NCI-H345 treated with DMSO at 0.1 percent for 48 hours (cell line): ENCODE measurements around the gene AMZ1.

Source experiments
- DNase-seq: peaks from one replicate; lab custom pipeline; 2025; ENCODE audit not compliant: unreplicated experiment; lab: John Stamatoyannopoulos, UW

AMZ1 gene

GRCh38 chr7:2651336-2651735, 36.7 kb upstream of the AMZ1 start:
- no peak for DNase-seq

- DNase-seq = no peak
Measured at GRCh38 chr7:2651847-2652735, 35.9 kb upstream of the AMZ1 start.

- no peak for DNase-seq
Measured at GRCh38 chr7:2652736-2653060, 35.3 kb upstream of the AMZ1 start.

GRCh38 chr7:2654059-2654458, 33.9 kb upstream of the AMZ1 start:
- DNase-seq = peak; percentile 35

- DNase-seq = no peak
Measured at GRCh38 chr7:2655870-2656614, 32.0 kb upstream of the AMZ1 start.

DNA sequence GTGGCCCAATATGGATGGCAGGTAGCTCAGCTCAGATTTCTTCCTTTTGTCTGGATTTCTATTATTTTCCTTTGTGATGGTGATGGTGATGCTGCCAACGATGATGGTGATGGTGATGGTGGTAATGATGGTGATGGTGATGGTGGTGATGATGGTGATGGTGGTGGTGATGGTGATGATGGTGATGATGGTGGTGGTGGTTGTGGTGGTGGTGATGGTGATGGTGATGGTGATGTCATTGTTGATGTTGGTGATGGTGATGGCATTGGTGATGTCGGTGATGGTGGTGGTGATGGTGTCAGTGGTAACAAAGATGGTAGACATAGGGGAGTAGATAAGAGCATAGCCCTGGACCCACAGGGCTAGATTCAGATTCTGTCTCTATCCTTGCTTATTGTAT, 30.8 kb upstream of the AMZ1 start:
- DNase-seq = no peak

DNA sequence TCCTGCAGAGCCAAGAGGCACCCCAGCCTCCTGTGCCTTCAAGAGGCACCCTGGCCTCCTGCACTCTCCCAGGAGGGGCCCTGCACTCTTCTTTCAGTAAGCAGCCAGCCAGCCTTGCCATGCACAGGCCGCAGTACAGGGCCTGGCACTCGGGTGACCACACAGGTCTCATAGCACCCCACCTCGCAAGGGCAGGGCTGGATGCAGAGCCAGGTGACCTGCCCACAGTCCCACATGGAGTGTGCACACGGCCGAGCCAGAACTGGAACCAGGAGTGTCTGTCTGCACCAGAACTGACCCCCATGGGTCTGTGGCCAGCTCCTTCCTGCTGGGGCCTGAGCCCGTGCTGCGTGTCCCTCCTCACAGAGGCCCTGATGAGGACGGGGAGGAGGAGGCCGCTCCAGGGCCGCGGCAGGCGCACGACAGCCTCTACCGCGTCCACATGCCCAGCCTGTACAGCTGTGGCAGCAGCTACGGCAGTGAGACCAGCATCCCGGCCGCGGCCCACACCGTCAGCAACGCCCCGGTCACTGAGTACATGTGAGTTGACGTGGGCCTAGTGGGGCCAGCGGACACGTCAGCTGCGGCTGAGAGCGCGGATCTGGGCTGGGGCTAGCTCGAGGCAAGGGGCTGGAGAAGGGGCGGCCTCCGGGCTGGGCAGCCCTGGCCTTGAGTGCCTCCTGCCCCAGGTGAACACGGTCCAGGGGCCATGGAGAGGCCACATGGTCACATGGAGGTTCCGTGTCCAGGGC, 29.9 kb upstream of the AMZ1 start:
- DNase-seq = no peak

GRCh38 chr7:2658941-2659340, 29.1 kb upstream of the AMZ1 start:
- no peak for DNase-seq

DNA sequence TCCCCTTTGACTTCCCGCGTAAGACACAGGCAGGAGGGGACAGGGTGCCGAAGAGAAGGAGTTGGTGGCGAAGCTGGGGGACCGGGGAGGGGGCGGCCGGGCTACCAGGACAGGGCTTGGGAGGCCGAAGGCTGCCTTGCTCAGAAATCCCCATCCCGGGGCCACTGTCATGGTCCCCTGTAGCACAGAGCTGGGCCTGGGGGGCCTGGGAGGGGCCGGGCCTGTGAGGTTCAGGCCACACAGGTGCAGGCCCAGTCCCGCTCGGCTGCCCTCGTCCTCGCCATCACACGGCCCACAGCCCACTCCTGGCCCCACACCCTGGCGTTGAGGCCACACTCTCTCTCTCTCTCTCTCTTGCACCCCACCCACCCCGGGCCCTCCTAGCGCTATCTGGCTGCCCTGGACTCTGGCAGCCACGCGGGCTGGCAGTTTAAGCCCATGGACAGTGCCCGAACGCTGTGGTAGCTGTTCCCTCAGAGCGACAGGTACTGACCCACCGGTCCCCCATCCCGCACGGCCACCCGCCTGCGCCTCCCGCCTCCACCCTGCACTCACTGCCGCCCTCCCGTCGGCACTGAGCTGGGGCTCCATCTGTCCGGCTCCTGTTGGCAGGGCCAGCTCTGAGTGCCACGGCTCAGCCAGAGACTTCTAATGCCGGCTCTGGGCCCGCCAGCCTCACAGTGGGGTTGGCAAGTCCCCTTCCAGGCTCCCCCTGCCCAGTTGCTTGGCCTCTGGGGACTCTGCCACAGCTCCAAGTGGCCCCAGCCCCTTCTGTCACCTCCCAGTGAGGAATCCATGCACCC, 28.2 kb upstream of the AMZ1 start:
- DNase-seq = no peak

GRCh38 chr7:2660359-2661095, 27.5 kb upstream of the AMZ1 start:
- DNase-seq = no peak

DNA sequence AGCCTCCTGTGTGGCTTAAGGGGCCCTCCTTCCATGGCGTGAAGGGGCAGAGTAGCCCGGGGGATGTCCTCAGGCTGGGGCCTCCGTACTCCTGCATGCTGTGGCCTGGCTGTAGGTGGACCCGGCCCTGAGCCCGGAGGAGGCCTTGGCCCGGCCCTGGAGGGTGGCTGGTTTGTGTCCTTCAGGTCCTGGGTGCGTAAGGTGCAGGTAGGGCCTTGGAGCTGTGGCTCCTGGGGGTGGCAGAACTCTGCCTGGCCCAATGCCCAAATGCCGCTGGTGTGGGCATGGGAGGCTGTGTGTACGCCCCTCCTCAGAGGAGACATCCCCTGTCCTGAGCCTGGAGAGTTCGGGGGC, 26.9 kb upstream of the AMZ1 start:
- DNase-seq = no peak

GRCh38 chr7:2661602-2662272, 26.3 kb upstream of the AMZ1 start:
- DNase-seq = no peak

DNA sequence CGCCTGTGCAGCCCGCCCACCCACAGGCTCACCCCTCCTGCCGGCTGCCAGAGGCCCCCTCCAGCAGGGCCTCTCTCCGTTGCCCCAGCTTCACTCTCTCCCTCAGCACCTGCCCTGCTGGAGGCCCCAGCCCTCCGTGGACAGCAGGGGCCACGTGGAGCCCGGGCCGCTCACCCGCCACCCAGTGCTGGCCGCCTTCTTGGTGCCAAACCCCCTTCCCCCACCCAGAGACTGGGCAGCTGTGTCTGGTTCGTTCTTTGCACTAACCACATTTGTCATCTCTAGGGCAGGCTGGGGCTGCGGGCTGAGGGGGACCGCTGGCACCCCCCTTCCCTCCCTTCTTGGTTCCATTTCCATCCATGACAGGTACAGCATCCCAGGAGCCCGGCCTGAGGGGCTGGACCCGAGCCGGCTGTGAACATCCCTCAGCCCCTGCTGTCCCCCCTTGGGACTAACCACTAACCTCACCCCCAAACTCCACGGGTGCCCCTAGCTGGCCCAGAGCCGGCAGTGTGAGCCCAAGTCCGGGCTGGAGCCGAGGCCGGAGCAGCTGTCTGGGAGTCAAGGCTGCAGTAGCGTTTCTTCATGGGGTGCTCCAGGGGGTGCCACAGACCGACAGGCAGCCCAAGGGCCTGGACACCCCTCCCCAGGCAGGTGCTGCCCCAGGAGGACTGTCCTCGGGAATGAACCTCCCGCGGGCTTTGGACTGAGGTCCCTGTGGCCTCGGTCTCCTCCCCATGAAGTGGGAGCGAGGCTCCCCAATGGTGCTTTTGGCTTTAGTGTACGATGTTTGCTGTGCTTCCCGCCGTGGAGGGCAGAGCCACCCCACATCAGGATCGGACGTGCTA, 25.5 kb upstream of the AMZ1 start:
- no peak for DNase-seq

GRCh38 chr7:2663121-2663886, 24.7 kb upstream of the AMZ1 start:
- DNase-seq = no peak

- DNase-seq = no peak
Measured at GRCh38 chr7:2663960-2664359, 24.0 kb upstream of the AMZ1 start.

DNA sequence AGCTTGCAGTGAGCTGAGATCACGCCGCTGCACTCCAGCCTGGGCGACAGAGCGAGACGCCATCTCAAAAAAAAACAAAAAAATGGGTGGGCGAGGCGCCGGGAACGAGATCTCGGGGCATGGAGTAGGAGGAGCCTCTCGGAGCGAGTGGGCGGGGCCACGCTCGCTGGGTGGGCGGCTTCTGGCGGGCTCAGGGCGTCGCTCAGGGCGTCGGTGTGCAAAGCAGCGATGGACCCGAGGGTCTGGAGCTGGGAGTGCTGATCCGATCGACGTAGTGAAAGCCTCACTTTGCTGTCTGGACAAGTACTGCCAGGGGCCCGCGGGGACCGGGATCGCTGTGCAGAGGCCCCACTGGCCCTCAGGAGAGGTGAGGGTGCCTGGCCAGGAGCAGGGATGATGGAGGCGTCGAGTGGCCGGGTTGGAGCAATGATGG, 22.6 kb upstream of the AMZ1 start:
- DNase-seq = no peak

GRCh38 chr7:2666155-2666554, 21.8 kb upstream of the AMZ1 start:
- DNase-seq = no peak

- no peak for DNase-seq
Measured at GRCh38 chr7:2666588-2667250, 21.3 kb upstream of the AMZ1 start.
